ENCODE measurements around the gene ZNF512B.

GRCh38 chr20:63974402-63975200, 4.9 kb upstream of the ZNF512B start:
- TF ChIP-seq RFX5 (IDR thresholded peaks at IDR 0.05) (no peak), CEBPB (IDR thresholded peaks at IDR 0.05) (no peak), CTCF (IDR thresholded peaks at IDR 0.05) (no peak), TP53 (CRISPR knock-in tag; IDR thresholded peaks at IDR 0.05) (no peak), NR3C1 (IDR thresholded peaks at IDR 0.05) (no peak), EP300 (IDR thresholded peaks at IDR 0.05) (no peak), NPAS2 (CRISPR knock-in tag; IDR thresholded peaks at IDR 0.05; ENCODE audit: borderline replicate concordance) (no peak), BCL3 (IDR thresholded peaks at IDR 0.05) (no peak), RAD21 (conservative IDR thresholded peaks at IDR 0.05 in 1 of 2, IDR thresholded peaks at IDR 0.05 in 1 of 2) (no peak), POLR2A (IDR thresholded peaks at IDR 0.05; ENCODE audit: low read length) (no peak), MAFK (IDR thresholded peaks at IDR 0.05; ENCODE audit: partially characterized antibody) (no peak), KDM1A (IDR thresholded peaks at IDR 0.05; ENCODE audit: low read depth) (no peak), EHMT2 (IDR thresholded peaks at IDR 0.05; ENCODE audit: low read depth) (no peak)
- TF ChIP-seq, protein P1, sequence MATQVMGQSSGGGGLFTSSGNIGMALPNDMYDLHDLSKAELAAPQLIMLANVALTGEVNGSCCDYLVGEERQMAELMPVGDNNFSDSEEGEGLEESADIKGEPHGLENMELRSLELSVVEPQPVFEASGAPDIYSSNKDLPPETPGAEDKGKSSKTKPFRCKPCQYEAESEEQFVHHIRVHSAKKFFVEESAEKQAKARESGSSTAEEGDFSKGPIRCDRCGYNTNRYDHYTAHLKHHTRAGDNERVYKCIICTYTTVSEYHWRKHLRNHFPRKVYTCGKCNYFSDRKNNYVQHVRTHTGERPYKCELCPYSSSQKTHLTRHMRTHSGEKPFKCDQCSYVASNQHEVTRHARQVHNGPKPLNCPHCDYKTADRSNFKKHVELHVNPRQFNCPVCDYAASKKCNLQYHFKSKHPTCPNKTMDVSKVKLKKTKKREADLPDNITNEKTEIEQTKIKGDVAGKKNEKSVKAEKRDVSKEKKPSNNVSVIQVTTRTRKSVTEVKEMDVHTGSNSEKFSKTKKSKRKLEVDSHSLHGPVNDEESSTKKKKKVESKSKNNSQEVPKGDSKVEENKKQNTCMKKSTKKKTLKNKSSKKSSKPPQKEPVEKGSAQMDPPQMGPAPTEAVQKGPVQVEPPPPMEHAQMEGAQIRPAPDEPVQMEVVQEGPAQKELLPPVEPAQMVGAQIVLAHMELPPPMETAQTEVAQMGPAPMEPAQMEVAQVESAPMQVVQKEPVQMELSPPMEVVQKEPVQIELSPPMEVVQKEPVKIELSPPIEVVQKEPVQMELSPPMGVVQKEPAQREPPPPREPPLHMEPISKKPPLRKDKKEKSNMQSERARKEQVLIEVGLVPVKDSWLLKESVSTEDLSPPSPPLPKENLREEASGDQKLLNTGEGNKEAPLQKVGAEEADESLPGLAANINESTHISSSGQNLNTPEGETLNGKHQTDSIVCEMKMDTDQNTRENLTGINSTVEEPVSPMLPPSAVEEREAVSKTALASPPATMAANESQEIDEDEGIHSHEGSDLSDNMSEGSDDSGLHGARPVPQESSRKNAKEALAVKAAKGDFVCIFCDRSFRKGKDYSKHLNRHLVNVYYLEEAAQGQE (IDR thresholded peaks at IDR 0.05), result no peak

All from A549 (cell line).